HL-60 (cell line): ENCODE data around the gene HHLA2.

Source experiments
- DNase-seq, 2 experiments: peaks; one replicate each; pipeline ENCODE4 v3.0.0-alpha.2; 2010 to 2020; ENCODE audit warnings: low read depth in 1 of 2, low spot score in 1 of 2
- H3K27ac ChIP-seq: fragments of 250-450 bp; sonication (Bioruptor Pico); replicated peaks from 2 replicates; pipeline ENCODE4 v1.5.1; 2020; ENCODE audit warnings: mild to moderate bottlenecking, moderate library complexity
- H3K27me3 ChIP-seq: fragments of 250-450 bp; sonication (Bioruptor Pico); 2 replicates; pipeline ENCODE4 v1.5.1; 2021; ENCODE audit warnings: mild to moderate bottlenecking, moderate library complexity; ENCODE audit not compliant: insufficient read depth, poor library complexity, severe bottlenecking
- H3K4me3 ChIP-seq: replicated peaks from 2 replicates; pipeline ENCODE4 v1.5.1; 2011; ENCODE audit warnings: mild to moderate bottlenecking, control low read depth, low read length; ENCODE audit not compliant: insufficient read depth
- GABPA ChIP-seq: IDR thresholded peaks from 2 replicates; pipeline ENCODE4 v1.6.1; 2012; ENCODE audit warnings: low read depth
- POLR2AphosphoS5 ChIP-seq: IDR thresholded peaks from 2 replicates; pipeline ENCODE4 v1.6.1; 2012; ENCODE audit warnings: low read depth
- SPI1 ChIP-seq: IDR thresholded peaks from 2 replicates; pipeline ENCODE4 v1.6.1; 2012; ENCODE audit warnings: low read depth, mild to moderate bottlenecking, borderline replicate concordance
- TF ChIP-seq, protein P1 (sequence below): IDR thresholded peaks from 2 replicates; pipeline ENCODE4 v1.6.1; 2012; ENCODE audit warnings: low read depth; ENCODE audit not compliant: insufficient replicate concordance
- TF ChIP-seq, protein P2 (sequence below): IDR thresholded peaks from one replicate; pipeline ENCODE4 v1.5.1; 2011; ENCODE audit warnings: low read length, control low read depth, inconsistent platforms; ENCODE audit not compliant: insufficient read depth

HHLA2 gene

DNA sequence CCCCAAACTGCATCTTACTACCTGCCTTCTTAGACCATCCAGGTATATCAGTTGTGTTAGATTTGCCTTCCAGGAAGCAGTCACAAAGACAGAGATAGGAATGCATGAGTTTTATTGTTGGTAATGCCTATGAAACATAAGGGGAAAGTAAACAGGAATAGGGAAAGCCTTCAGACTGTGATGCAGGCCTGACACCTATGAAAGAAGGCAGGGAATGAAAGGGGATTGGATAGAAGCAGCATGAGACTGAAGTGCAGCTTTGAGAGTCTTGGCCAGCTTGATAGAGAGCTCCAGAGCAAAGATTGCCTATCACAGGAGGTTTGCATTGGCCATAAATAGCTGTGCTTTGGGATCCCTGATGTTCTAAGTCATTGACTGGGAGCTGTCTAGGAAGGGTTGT is 15.9 kb upstream of the HHLA2 start:
- no peak overlapping the region for H3K4me3 ChIP-seq
- H3K27me3 ChIP-seq: no peaks in the 10 kb centered on the region
- TF ChIP-seq, protein P1, sequence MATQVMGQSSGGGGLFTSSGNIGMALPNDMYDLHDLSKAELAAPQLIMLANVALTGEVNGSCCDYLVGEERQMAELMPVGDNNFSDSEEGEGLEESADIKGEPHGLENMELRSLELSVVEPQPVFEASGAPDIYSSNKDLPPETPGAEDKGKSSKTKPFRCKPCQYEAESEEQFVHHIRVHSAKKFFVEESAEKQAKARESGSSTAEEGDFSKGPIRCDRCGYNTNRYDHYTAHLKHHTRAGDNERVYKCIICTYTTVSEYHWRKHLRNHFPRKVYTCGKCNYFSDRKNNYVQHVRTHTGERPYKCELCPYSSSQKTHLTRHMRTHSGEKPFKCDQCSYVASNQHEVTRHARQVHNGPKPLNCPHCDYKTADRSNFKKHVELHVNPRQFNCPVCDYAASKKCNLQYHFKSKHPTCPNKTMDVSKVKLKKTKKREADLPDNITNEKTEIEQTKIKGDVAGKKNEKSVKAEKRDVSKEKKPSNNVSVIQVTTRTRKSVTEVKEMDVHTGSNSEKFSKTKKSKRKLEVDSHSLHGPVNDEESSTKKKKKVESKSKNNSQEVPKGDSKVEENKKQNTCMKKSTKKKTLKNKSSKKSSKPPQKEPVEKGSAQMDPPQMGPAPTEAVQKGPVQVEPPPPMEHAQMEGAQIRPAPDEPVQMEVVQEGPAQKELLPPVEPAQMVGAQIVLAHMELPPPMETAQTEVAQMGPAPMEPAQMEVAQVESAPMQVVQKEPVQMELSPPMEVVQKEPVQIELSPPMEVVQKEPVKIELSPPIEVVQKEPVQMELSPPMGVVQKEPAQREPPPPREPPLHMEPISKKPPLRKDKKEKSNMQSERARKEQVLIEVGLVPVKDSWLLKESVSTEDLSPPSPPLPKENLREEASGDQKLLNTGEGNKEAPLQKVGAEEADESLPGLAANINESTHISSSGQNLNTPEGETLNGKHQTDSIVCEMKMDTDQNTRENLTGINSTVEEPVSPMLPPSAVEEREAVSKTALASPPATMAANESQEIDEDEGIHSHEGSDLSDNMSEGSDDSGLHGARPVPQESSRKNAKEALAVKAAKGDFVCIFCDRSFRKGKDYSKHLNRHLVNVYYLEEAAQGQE: no peak
- TF ChIP-seq, protein P2, sequence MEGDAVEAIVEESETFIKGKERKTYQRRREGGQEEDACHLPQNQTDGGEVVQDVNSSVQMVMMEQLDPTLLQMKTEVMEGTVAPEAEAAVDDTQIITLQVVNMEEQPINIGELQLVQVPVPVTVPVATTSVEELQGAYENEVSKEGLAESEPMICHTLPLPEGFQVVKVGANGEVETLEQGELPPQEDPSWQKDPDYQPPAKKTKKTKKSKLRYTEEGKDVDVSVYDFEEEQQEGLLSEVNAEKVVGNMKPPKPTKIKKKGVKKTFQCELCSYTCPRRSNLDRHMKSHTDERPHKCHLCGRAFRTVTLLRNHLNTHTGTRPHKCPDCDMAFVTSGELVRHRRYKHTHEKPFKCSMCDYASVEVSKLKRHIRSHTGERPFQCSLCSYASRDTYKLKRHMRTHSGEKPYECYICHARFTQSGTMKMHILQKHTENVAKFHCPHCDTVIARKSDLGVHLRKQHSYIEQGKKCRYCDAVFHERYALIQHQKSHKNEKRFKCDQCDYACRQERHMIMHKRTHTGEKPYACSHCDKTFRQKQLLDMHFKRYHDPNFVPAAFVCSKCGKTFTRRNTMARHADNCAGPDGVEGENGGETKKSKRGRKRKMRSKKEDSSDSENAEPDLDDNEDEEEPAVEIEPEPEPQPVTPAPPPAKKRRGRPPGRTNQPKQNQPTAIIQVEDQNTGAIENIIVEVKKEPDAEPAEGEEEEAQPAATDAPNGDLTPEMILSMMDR: no peak
- TF ChIP-seq GABPA (no peak), SPI1 (no peak), POLR2AphosphoS5 (no peak)
- no peak for DNase-seq
- H3K27ac ChIP-seq: no peak overlapping the region

DNA sequence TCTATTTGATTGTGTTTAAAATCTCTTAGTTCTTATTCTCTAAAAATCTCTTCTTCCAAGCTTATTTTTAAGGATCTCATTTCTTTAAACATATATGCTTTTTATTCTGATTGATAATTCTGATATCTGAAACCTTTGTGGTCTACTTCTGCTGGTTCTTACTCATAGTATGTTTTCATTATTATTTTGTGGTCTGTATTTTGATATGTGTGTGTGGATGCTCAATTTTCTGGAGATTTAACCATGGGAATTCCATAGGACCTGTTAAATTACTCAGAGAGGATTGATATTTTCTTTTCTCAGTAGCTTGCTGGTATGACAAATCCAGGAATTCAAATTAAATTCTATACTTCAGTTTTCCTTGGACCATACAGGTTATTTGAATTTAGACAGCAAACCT is 14.7 kb upstream of the HHLA2 start:
- Histone ChIP-seq H3K27me3 (no peaks in the 10 kb centered on the region), H3K4me3 (no peak overlapping the region), H3K27ac (no peak overlapping the region)
- TF ChIP-seq GABPA: no peak
- TF ChIP-seq SPI1: no peak
- TF ChIP-seq, protein P1: no peak
- TF ChIP-seq, protein P2: no peak
- TF ChIP-seq POLR2AphosphoS5: no peak
- DNase-seq: no peak

DNA sequence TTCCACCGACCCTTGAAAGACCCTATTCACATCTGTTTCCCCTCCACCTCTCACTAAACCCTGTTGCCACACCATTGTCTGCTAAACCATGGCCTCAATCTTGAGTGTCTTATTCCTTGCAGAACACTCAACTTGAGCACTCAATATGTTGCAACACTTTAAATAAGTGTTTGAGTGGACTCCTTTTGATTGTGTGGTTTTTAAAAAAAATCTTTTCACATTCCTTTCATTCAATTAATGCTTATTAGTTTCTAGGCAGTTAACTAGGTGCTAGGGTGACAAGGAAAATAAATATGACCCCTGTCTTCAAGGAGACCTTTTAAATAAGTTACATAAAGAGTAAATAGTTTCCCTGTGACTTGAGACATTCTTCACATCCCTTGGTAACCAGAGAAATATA is 13.3 kb upstream of the HHLA2 start:
- TF ChIP-seq POLR2AphosphoS5: no peak
- TF ChIP-seq, protein P1: no peak
- Histone ChIP-seq H3K4me3 (no peak overlapping the region), H3K27me3 (no peaks in the 10 kb centered on the region), H3K27ac (no peak overlapping the region)
- no peak for DNase-seq

DNA sequence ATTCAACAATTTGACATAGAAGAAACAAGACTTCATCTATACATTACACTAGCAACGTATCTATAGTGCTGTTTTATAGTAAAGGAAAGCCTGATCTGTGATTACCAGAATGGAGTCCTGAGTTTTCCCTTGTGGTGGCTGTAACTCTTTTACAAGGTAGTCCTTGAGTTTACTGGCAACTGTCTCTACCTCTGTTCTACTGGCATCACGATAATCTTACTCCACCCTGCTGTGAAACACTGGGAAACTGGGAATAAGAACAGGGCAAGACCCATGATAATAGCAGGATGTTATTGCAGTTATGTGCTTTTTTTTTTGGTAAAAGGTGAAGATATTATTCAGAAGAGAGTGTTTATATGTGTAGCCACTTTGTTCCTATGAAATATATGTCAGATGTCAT is 12.4 kb upstream of the HHLA2 start:
- DNase-seq: no peak
- H3K27me3 ChIP-seq: no peaks in the 10 kb centered on the region
- no peak overlapping the region for H3K4me3 ChIP-seq
- TF ChIP-seq GABPA (no peak), SPI1 (no peak)
- TF ChIP-seq, protein P2: no peak
- H3K27ac ChIP-seq: no peak overlapping the region
